HepG2 (cell line): ENCODE data around the gene PPP2R2C. TPM values are rescaled to one million over a fixed set of nuclear protein-coding genes. Genes with fewer than 3 reads are reported as not detected.

ENCODE experiments used
- AHR ChIP-seq: IDR thresholded peaks from 2 replicates; pipeline ENCODE4 v1.6.1; 2018; ENCODE audit warnings: missing genetic modification reagents, missing compliant biosample characterization
- ARNTL ChIP-seq: sonication (generic); formaldehyde crosslinking; IDR thresholded peaks from 2 replicates; pipeline ENCODE4 v1.4.0; 2020; ENCODE audit warnings: mild to moderate bottlenecking, missing genetic modification reagents
- CHD4 ChIP-seq: fragments of 200-600 bp; sonication (generic); IDR thresholded peaks from 2 replicates; pipeline ENCODE4 v1.7.0; 2017; ENCODE audit warnings: mild to moderate bottlenecking, low read length, borderline replicate concordance
- FOXJ3 ChIP-seq: sonication (generic); formaldehyde crosslinking; IDR thresholded peaks from 2 replicates; pipeline ENCODE4 v1.4.0; 2020; ENCODE audit warnings: missing genetic modification reagents, mild to moderate bottlenecking, borderline replicate concordance
- GLMP ChIP-seq: sonication (generic); formaldehyde crosslinking; IDR thresholded peaks from 2 replicates; pipeline ENCODE4 v1.9.0; 2021; ENCODE audit warnings: missing genetic modification reagents, mild to moderate bottlenecking, borderline replicate concordance
- GTF2F1 ChIP-seq: fragments of 150-350 bp; IDR thresholded peaks from 2 replicates; pipeline ENCODE4 v1.6.1; 2014; ENCODE audit warnings: low read length
- KLF13 ChIP-seq: sonication (generic); formaldehyde crosslinking; IDR thresholded peaks from 2 replicates; pipeline ENCODE4 v1.4.0; 2020; ENCODE audit warnings: mild to moderate bottlenecking, missing genetic modification reagents
- PAXIP1 ChIP-seq: sonication (generic); formaldehyde crosslinking; conservative IDR thresholded peaks from 2 replicates; pipeline ENCODE4 v1.4.0; 2020; ENCODE audit warnings: mild to moderate bottlenecking, missing genetic modification reagents, moderate library complexity
- PHF8 ChIP-seq: sonication (generic); formaldehyde crosslinking; IDR thresholded peaks from 2 replicates; pipeline ENCODE4 v1.5.0; 2020; ENCODE audit warnings: missing genetic modification reagents
- RBM22 ChIP-seq: fragments of 200-400 bp; formaldehyde crosslinking; optimal IDR thresholded peaks from 2 replicates; pipeline ENCODE3; 2017; ENCODE audit warnings: mild to moderate bottlenecking, low read length, moderate library complexity
- SKI ChIP-seq: fragments of 450-650 bp; IDR thresholded peaks from one replicate; pipeline ENCODE4 v1.6.1; 2018; ENCODE audit warnings: mild to moderate bottlenecking; ENCODE audit not compliant: partially characterized antibody
- TCF7 ChIP-seq: sonication (generic); IDR thresholded peaks from 2 replicates; pipeline ENCODE4 v1.6.1; 2016; ENCODE audit warnings: antibody characterized with exemption, low read depth
- ZFP82 ChIP-seq: sonication (generic); formaldehyde crosslinking; IDR thresholded peaks from 2 replicates; pipeline ENCODE4 v1.5.1; 2020; ENCODE audit warnings: mild to moderate bottlenecking, missing genetic modification reagents, borderline replicate concordance
- ZNF253 ChIP-seq: sonication (generic); formaldehyde crosslinking; IDR thresholded peaks from 2 replicates; pipeline ENCODE4 v1.8.0; 2022; ENCODE audit warnings: mild to moderate bottlenecking, missing genetic modification reagents, borderline replicate concordance
- ZNF274 ChIP-seq: sonication (generic); formaldehyde crosslinking; IDR thresholded peaks from 2 replicates; pipeline ENCODE4 v1.5.1; 2020; ENCODE audit warnings: mild to moderate bottlenecking, missing genetic modification reagents
- ZNF33B ChIP-seq: sonication (generic); formaldehyde crosslinking; IDR thresholded peaks from 2 replicates; pipeline ENCODE4 v1.5.1; 2020; ENCODE audit warnings: mild to moderate bottlenecking, missing genetic modification reagents
- ZNF564 ChIP-seq: sonication (generic); formaldehyde crosslinking; IDR thresholded peaks from 2 replicates; pipeline ENCODE4 v1.8.1; 2023; ENCODE audit warnings: mild to moderate bottlenecking, missing genetic modification reagents
- ZNF629 ChIP-seq: sonication (generic); formaldehyde crosslinking; conservative IDR thresholded peaks from 2 replicates; pipeline ENCODE4 v1.5.0; 2020; ENCODE audit warnings: missing genetic modification reagents
- ZNF766 ChIP-seq: sonication (generic); formaldehyde crosslinking; IDR thresholded peaks from 2 replicates; pipeline ENCODE4 v1.5.0; 2020; ENCODE audit warnings: missing genetic modification reagents, borderline replicate concordance
- ZSCAN29 ChIP-seq: sonication (generic); formaldehyde crosslinking; conservative IDR thresholded peaks from 2 replicates; pipeline ENCODE4 v1.4.0; 2020; ENCODE audit warnings: mild to moderate bottlenecking, missing genetic modification reagents
- polyA plus RNA-seq, 8 experiments: library from polyadenylated mRNA; depleted of rRNA in 3 of 8; stranded (reverse) in 7 of 8; unstranded in 1 of 8; fragments of >200 nt; fragmentation: Illumina TruSeq in 4 of 8; extraction: Trizol in 4 of 8; gene quantifications; 2 replicates each; pipeline versions ENCODE4 v1.2.1 to v1.2.3, GENCODE V29; 2011 to 2016; ENCODE audit warnings: low read depth in 4 of 8, missing spikeins in 1 of 8, mixed read lengths in 1 of 8; ENCODE audit not compliant: insufficient read depth in 1 of 8
- total RNA-seq, 5 experiments: library from RNA; depleted of rRNA; stranded (reverse); fragments of >200 nt; fragmentation: Illumina TruSeq; extraction: Trizol; gene quantifications; 2 replicates each; pipeline ENCODE4 v1.2.3, GENCODE V29; 2016; ENCODE audit warnings: low read depth in 1 of 5
- TF ChIP-seq, protein P1 (sequence below): sonication (generic); formaldehyde crosslinking; IDR thresholded peaks from 2 replicates; pipeline ENCODE4 v1.8.1; 2022; ENCODE audit warnings: mild to moderate bottlenecking, missing genetic modification reagents
- TF ChIP-seq, protein P2 (sequence below): sonication (generic); formaldehyde crosslinking; IDR thresholded peaks from 2 replicates; pipeline ENCODE4 v1.5.1; 2020; ENCODE audit warnings: mild to moderate bottlenecking, missing genetic modification reagents, moderate library complexity

The PPP2R2C gene
- total and polyA plus RNA-seq, 2 of the 13 experiments (the other 11 are each of a cell fraction or from before 2014, with no cell fraction given), result 0.60 to 8.6 TPM

DNA sequence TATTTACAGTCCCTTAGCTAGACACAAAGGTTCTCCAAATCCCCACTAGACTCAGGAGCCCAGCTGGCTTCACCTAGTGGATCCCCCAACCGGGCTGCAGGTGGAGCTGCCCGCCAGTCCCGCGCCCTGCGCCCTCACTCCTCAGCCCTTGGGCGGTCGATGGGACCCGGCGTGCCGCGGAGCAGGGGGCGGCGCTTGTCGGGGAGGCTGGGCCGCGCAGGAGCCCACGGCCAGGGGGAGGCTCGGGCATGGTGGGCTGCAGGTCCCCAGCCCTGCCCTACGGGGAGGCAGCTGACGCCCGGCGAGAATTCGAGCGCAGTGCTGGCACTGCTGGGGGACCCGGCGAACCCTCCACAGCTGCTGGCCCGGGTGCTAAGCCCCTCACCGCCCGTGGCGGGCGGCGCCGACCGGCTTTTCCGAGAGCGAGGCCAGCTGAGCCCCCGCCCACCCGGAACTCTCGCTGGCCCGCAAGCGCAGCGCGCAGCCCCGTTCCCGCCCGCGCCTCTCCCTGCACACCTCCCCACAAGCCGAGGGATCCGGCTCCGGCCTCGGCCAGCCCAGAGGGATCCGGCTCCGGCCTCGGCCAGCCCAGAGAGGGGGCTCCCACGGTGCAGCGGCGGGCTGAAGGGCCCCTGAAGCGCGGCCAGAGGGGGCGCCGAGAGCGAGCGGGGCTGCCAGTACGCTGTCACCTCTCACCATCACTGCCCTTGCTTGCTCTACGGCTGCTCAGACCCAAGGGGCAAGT is 163.3 kb downstream of the PPP2R2C start (continued):
- TF ChIP-seq KLF13 (CRISPR knock-in tag) (no peak), ZNF253 (CRISPR knock-in tag) (no peak), PAXIP1 (CRISPR knock-in tag) (peak; percentile 31; the same call in 1 of the 2 replicates), CHD4 (no peak), SKI (peak; percentile 70), RBM22 (no peak), FOXJ3 (no peak), PHF8 (no peak), ARNTL (CRISPR knock-in tag) (no peak), ZNF564 (CRISPR knock-in tag) (0 out of 2 replicates have a peak, but pooled peaks have one; percentile 20), AHR (CRISPR knock-in tag) (no peak), GLMP (no peak), TCF7 (no peak), ZNF274 (CRISPR knock-in tag) (peak; percentile 77), ZNF33B (0 out of 2 replicates have a peak, but pooled peaks have one; percentile 77), ZNF629 (no peak), ZNF766 (CRISPR knock-in tag) (peak; percentile 54; the same call in 1 of the 2 replicates), GTF2F1 (no peak), ZSCAN29 (CRISPR knock-in tag) (peak; percentile 33; the same call in 1 of the 2 replicates), ZFP82 (no peak)
- TF ChIP-seq, protein P1, sequence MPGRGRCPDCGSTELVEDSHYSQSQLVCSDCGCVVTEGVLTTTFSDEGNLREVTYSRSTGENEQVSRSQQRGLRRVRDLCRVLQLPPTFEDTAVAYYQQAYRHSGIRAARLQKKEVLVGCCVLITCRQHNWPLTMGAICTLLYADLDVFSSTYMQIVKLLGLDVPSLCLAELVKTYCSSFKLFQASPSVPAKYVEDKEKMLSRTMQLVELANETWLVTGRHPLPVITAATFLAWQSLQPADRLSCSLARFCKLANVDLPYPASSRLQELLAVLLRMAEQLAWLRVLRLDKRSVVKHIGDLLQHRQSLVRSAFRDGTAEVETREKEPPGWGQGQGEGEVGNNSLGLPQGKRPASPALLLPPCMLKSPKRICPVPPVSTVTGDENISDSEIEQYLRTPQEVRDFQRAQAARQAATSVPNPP, result peak; percentile 72; the same call in 1 of the 2 replicates
- TF ChIP-seq, protein P2, sequence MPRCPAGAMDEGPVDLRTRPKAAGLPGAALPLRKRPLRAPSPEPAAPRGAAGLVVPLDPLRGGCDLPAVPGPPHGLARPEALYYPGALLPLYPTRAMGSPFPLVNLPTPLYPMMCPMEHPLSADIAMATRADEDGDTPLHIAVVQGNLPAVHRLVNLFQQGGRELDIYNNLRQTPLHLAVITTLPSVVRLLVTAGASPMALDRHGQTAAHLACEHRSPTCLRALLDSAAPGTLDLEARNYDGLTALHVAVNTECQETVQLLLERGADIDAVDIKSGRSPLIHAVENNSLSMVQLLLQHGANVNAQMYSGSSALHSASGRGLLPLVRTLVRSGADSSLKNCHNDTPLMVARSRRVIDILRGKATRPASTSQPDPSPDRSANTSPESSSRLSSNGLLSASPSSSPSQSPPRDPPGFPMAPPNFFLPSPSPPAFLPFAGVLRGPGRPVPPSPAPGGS (CRISPR knock-in tag), result peak; percentile 79
